ENCODE data around the gene PCLAF.
"Not testable (repeated sequence)": the region's sequence is repeated elsewhere in the genome, so short reads cannot be mapped to it uniquely, and the experiment has no call there.

GRCh38 chr15:64380130-64380870 lies 941 bp downstream of the PCLAF start:
- TF ChIP-seq CTCF, EP300, POLR2A (IDR thresholded peaks at IDR 0.05): not testable (repeated sequence)
